Measurements from ENCODE around the gene CCDC33. TPM values are rescaled to one million over a fixed set of nuclear protein-coding genes. Genes with fewer than 3 reads are reported as not detected.

CCDC33 gene
- total RNA-seq (2014; rRNA removed; shearing (Covaris generic)): 0.22 TPM in 1 of 2 replicates, not detected in the other

DNA sequence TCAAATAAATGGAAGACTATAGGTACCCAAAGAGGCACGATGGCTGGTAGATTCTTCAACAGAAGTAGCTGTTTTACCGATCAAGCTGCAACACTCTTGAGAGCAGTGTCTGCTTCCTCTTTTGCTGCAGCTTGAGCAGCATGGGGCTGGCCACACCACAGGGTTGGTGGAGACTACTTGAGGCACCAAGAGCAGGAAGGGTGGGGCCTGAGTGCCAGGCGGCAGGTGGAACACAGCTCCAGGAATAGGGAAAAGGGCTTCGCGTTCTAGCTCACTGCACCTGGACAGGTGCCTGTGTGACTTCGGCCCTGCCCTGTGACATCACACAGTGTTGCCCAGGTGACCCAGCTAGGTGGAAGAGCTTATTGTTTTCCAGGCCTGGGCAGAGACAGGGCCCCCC is at the start of gene CCDC33:
TSS of gene CCDC33 (plus strand) at position 365 of the 400 bp plus-strand sequence. CDS start 394 bp downstream, outside the sequence.
- DNase-seq (ENCODE audit: low read depth): no peak

DNA sequence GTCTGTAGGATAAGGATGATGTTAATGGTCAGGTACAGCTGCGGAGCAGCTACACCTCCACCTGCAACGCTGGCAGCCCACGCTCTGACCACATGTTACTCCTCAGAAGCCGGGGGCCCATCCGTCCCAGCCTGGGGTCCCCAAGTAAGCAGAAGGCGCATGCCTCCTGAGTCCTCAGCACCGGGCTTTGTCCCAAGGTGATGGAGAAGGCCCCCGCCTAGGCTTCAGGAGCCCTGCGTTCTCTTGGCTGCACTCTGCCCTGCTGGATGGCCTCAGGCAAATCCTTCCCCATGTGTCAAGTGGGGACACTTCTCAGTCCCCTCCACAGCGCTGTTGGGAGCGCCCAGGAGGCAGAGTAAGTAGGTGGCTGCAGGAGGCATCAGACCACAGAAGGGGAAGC is 47.9 kb upstream of the CCDC33 start:
- no peak for DNase-seq (ENCODE audit: low read depth)

DNA sequence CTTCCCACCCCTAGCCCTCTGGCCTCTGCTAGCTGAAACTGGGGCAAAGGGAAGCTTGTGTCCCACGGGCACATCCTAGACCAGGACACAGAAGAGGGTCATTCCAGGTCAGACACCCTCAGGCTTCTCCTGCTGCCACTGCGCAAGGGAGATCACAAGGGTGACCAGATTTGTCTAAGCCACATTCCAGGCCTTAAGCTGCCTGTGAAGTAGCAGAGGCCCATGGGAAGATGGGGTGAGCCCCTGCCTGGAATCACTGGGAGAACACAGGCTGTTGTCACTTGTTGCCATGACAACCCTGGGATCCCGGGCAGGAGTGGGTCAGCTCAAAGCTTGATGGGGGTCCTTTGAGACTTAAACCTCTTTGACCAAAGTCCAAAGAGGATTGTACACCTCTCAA is 44.3 kb upstream of the CCDC33 start:
- DNase-seq (ENCODE audit: low read depth): peak; percentile 46

DNA sequence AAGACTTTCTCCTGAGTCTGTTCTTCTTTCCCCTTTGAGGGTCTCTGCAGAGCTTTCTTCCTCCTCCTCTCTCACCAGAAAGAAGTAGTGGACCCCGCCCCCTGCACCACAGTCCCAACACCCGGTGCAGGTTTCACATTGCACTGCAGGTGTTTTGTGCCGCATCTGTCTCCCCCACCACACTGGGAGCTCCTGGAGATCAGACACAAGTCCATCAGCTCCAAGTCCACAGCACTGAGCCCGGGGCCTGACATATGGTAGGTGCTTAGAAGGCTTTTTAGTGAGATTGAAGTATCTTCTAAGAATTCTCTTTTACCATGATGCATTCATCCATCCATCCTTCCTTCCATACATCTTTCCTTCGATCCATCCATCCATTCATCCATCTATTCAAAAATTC is 43.4 kb upstream of the CCDC33 start:
- DNase-seq (ENCODE audit: low read depth): no peak

DNA sequence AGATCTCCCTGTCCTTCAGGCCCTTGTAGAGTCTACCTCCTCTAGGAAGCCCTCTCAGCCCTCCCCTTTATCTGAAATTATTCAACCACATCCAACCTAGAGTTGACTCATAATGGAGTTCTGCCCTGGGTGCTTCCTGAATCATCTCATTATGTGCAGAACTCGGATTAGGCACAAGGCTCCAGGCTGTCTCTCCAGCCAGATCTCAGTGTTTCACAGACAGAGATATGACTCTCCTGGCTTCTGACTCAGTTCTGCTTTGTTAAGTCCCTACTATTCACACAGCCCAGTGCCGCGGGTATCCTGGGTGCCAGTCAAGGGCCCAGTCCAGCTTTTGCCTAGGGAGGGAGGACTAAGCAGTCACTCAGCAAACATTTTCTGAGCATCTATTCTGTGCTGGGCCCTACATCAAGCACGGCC is 42.8 kb upstream of the CCDC33 start:
- peak; percentile 98 for DNase-seq (ENCODE audit: low read depth)

DNA sequence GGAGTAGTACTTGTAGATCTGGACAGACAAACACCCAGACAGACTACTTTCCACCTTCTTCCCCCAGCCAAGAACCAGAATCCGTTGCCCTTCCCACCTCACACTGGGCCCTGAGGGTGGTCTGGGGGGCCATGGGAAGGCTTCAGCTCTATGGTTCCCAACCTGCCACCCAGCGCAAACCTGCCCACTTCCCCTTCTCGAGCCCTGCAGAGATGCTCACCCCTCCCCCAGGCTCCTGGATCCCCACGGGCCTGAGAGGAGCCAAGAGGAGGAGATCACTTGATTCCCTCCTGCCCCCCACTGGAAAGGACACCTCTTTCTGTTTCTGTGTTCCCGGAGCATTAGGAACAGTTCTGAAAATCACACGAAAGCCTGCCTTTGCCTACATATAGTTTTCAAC is 42.2 kb upstream of the CCDC33 start:
- no peak for DNase-seq (ENCODE audit: low read depth)

DNA sequence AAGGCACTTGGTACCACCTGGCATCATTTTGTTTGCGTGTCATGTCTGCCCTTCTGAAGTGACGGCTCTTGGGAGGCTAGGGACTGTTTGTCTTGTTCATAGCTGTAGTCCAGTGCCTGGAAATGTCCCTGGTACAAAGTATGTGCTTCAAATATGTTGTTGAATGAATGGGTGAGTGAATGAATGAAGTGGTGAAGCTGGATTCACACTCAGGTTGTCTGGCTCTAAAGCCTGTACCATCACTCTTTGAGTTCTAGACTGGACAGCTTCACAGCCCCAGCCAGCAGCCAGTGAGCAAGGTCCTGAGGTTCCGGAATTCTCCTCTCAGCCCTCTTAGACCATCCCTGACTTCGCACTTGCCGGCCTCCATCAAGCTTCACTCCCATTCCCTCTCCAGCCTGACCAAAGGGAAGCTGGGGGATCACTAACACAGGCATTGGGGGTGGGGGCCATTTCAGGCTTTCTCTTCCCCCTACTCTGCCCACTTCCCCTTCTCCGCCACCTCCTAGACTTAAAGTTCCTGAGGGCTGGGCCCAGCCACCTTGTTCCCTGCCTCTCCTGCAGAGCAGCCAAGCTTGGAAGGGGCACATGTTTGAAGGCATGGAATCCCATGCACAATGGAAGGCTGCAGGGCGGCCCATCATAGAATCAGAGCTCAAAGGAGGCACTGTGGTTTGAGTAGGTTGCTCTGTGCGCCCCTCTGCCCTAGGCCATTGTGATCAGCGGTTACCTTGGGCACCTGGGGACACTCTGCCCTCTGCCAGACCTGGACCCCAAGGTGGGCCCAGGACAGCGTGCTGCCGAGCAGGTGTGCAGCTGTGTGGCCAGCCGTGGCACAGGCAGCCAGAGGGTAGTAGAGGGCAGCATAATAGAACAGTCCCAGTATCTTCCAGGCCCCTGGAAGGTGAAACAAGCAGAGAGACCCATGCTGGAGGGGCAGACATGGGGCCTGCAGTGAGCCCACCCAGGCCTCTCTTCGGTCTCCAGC is 41.3 kb upstream of the CCDC33 start:
- no peak for DNase-seq (ENCODE audit: low read depth)

DNA sequence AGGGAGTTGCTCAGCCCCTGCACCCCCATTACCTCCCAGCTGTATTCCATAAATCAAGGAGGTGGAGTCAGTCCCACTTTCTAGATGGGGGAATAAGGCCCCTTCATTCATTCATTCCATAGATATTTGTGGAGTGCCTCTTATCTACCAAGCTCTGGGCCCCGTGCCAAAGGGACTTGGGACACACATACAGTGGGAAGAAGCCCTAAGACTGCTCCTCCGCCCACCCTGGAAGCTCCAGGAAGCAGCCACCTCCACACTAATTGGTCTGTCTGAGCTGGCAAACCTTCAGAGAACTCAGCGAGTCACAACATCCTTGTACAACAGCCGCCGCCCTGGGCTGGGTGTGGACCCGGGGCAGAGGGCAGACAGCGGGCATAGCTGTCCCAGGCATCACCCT is 40.0 kb upstream of the CCDC33 start:
- DNase-seq (ENCODE audit: low read depth): peak; percentile 98

DNA sequence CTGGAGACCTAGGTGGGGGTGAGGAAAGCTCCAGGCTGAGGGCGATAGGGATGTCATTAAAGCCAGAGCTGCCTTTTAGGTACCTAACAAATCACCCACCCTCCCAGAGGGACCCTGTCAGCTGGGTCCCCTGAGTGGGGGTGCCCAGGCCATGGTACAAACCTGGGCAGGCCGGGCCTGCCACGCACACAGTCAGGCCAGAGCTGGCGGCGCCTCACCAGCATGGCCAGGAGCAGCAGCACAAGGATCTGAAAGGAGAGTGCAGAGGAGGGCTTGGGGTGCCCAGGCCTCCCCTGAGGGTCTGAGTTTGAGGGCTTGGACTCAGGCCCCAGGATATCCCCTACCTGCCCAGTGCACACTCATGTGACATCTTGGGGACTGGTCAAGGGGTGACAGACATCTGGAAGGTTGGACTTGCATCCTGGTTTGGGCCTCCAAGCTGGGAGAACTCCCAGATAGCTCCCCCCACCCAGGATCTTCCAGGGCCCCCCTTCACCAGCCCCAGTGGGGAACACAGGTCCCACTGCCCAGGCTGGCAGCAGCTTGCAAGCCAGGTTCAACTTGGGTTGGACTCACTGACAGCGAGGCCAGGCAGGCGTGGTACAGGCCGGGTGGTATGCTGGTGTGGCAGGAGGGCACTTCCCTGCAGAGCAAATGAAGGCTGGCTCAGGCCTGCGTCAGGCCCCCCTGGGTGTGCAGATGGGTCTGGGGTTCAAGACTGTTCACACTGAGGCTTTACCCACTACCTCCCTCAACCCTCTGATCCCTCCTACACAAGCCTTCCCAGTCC is 38.8 kb upstream of the CCDC33 start:
- no peak for DNase-seq (ENCODE audit: low read depth)

DNA sequence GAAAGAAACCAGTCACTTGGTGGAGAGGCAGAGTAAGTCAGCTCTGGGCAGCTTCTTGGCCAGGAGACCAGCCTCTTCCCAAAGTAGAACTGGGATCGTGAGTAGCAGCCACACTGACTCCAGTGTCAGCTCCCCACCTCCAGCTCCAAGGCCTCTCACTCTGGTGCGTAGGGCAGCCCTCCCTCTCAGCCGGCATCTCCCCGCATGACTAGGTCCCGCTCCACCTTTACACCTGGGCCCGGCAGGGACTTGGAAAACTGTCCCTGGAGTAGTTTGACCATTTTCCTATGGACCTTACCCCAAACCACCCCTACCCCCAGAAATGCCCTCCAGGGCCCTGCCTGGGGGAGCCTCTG is 36.9 kb upstream of the CCDC33 start:
- no peak for DNase-seq (ENCODE audit: low read depth)

DNA sequence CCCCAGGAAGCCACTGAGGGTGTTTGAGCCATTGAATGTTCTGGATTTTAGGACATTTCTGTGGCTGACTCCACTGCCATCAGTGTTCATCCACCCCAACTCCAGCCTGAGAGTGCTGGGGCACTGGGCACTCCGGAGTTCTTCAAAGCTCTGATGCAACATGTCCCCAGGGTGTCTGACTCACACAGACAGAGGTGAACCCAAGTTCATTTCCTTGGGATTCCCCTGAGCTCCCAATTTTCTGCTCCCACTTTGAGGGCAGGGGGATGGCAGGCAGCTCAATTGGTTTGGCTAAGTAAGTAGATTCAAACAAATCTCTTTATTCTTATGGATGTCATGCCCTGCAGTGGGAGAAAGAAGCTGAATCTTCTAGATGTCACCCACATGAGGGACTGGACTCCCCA is 35.7 kb upstream of the CCDC33 start:
- DNase-seq (ENCODE audit: low read depth): peak; percentile 97

DNA sequence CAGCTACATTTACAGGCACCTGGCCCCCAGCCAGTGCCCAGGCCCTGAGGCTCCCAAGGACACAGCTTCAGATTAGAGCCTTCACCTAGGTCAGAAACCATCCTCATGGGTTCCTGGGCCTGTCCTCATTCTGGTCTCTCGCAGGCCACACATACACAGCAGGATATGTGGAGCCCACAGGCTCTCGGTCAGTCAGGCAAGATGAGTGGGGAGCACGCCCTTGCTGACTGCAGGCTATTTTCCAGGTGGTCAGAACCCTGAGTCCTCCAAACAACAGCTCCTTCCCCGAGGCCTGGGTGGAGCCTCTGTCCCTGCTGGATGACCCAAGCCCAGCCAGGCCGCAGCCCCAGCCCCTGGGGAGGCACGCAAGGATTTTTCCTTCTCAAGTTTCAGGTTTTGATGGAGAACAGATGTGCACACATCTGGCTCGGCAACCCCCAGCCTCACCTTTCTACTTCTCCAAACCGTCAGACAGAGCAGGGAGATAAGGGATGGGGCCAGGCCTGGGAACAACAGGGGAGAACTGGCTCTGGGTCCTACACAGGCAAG is 35.2 kb upstream of the CCDC33 start:
- peak; percentile 89 for DNase-seq (ENCODE audit: low read depth)

DNA sequence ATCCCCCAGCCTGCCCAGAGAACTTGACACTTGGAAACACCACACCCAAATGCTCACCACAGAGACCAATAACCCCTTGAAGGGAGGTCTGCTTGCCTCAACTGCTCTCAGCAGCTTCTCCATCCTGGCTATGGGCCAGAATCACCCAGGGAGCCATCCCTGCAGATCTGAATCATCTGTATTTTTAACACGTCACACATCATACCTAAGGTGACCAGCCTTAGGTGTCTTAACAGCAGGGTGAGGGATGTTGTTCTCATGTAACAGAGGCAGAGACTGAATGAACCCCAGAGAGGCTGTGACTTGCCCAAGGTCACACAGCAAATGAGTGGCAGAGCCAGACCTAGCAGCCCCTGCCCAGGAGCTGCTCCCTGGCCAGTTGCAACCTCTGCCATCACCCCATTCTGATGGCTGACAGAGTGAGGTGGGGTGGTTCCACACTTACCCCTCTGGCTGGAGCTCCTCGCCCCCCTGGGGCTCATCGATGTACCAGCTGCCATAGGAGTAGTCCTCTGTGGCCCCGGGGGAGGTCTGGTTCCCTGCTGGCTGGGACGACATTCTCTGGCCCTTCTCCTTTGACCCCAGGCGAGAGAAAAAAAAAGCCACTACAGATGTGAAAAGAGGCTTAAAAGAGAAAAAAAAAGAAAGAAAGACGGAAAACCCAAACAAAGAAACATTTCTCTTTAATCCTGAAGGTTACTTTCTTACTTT is 34.3 kb upstream of the CCDC33 start:
- DNase-seq (ENCODE audit: low read depth): peak; percentile 78

DNA sequence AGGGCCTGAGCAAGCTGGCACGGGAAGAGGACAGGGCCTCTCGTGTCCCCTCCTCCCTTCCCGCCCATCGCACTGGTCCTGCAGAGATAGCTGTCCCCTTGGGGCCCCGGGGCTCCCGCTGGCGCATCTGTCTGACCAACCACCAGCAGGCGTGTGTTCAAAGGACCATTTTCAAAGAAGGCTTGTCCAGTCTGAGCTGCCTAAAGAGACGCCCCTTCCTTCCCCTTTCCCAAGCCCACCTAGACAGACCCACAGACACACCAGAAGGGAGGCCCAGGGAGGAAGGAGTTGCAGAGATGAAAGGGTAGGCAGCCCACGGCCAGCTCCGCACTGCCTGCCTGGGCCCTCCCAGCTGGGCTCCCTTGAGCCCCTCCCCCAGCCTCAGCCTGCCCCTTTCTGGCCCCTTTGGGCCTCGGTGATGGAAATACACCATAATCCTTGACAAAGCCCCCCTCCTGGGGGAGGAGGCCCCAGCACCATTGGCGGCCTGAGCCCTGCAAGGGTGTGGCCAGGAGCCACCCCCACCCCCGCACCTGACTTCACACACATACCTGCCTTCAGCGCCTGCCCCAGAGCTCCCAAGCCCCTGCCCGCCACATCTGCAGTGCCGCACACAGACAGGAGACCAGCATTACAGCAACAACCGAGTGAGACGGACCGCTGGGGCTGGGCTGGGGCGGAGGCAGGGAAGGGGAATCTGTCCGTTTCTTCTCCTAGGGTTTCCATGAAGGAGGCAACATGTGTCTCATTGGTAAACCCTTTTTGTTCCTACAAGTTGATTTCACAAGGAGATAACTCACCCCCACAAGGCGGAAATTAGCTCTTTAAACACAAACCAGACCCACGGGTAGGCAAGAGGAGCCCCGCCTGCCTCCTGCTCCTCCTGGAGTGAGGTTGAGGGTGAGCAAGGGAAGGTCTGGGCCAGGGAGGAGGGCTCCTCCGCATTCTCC is 33.4 kb upstream of the CCDC33 start, which contains the start of gene STRA6:
TSS of gene STRA6 (minus strand) at position 336 of the 950 bp plus-strand sequence. CDS start 520 bp downstream, outside the sequence.
- peak; percentile 60 for DNase-seq (ENCODE audit: low read depth)

DNA sequence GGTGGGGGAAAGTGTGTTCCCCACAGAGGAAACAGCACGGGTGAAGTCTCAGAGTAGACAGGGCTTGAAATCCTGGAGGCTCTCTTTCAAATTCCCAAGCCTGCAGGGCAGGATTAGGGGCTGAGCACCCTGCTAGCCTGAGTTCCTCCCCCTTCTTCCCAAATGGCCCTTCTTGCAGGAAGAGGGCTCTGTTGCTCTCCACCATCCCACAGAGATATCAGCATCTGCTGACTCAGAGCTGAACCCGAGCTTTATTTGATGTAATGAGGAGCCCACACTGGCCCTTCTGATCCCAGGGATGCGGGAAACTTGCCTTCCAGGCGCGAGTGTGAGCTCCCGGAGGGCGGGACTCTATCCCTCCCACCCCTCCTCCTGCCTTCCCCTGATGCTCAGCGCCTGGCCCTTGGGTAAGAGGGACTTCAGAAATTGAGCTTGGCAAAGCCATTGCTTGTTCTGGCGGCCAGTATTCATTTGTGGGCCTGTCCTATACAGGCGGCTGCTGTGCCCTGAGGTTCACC is 32.2 kb upstream of the CCDC33 start:
- peak; percentile 92 for DNase-seq (ENCODE audit: low read depth)

DNA sequence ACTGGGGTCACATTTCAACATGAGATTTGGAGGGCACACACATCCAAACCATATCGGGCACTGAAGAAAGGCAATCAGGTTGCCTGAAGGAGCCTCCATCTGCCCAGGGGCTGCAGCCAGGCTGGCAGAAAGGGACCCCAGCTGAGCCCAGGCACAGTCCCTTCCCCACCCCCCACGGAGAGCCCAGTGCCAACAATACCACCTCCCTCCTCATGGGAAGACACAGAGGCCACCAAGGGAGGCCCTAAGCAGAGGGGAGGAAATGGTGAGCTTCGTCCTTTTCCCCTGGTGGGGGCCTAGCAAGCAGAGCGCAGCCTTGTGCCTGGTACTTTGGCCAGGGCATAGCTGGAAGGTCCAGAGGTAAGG is 30.6 kb upstream of the CCDC33 start:
- DNase-seq (ENCODE audit: low read depth): no peak

DNA sequence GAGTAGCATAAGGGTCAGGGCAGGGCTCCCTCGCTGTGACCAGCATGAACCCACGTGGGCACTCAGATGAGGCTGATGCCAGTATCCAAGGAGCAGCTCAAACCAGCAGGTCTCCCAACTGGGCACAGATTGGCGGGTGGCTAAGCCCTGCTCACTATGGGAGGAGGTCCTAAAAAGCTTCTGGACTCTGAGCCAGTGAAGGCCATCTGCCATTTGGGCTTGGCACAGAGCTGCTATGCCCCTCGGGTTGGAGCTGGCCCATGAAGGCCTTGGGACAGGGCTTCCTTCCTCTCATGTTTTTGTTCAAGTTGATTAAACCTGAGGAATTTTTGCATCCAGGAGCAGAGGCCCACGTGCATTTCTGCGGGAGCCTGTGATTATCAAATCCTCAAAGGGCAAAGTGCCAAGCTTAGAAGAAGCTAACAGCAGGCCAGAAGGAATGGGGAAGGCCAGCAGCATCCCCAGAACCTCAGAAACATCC is 29.3 kb upstream of the CCDC33 start:
- peak; percentile 93 for DNase-seq (ENCODE audit: low read depth)

DNA sequence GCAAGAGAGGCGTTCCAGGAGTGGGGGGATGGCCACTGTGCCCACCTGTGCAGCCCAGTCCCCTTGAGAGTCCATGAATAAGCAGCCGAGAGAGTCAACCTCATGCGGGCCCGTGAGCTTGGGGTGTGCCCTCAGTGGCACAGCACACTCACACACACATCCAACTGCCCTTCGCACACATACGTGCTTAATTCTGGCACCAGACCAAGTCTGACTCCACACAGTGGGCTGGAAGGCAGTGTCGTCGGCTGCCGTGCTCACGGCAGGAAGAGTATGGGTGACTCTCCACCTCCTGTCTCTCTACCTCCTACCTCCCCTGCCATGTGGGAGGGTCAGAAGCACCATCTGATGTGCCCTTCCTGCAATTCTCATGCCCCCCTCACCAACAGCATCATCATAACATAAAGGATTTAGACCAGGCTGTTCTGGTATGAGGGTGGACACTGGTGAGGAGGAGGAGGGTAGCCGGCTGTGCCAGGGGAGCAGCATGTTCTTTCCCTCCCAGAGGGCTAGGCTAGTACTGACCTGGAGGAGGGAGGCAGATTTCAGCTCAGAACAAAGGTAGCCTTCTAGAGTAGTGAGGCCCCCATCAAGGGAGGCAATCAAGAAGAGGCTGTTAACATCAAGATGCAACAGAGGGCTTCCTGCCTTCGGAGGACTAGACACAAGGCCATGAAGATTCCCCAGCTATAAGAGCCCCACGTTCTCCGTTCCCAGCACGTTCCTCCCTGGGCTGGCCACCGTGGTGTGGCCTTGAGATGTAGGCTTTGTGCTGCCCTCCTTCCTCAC is 28.3 kb upstream of the CCDC33 start:
- no peak for DNase-seq (ENCODE audit: low read depth)

DNA sequence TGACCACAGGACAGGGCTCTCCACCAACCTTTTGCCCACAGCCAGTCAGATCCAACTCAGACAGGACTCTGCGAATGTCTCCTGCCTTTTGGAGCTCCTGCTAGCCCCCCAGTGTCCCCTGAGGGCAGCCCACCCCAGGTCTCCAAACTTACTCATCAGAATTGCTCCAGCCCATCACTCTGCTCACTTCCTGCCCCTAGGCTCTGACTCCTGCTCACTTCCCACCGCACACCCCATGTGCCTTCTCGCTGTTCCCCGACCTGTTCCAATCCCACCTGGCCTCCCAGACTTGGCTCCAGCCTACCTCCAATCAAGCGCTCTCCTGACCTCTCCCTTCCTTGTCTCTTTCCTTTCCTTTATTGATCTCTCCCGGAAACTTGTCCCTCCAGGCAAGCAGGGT is 27.6 kb upstream of the CCDC33 start:
- DNase-seq (ENCODE audit: low read depth): no peak
